Measurements from ENCODE around the gene SRSF9. TPM values are rescaled to one million over a fixed set of nuclear protein-coding genes. Genes with fewer than 3 reads are reported as not detected.

SRSF9 gene
- total RNA-seq, 1 experiment from 2014 or later, result 284 TPM

- no peak overlapping the region for H3K27ac Mint-ChIP-seq (ENCODE audit: unreplicated experiment)
- H3K4me1 Mint-ChIP-seq (ENCODE audit: low read depth, unreplicated experiment), result no peaks in the 10 kb centered on the region
- H3K27me3 Mint-ChIP-seq (ENCODE audit: unreplicated experiment), result no peaks in the 10 kb centered on the region
- H3K4me3 Mint-ChIP-seq (ENCODE audit: low read depth, unreplicated experiment), result no peak overlapping the region
- H3K36me3 Mint-ChIP-seq (ENCODE audit: insufficient read depth, unreplicated experiment), result no peaks in the 10 kb centered on the region
- intact Hi-C loops (cut with micrococcal nuclease; ENCODE audit: unreplicated experiment), result no loop called here
- no peaks in the 10 kb centered on the region for H3K9me3 Mint-ChIP-seq (ENCODE audit: low read depth, unreplicated experiment)
- CTCF ChIA-PET, result interaction anchor here (0.6 kb wide), 3 partner anchors 15 to 20 kb away, joined by 3 to 8 read pairs (median 6); no protein-coding TSS in a partner anchor
- no TSS peak for BruUV-seq (replicated peaks)
- DNase-seq, result no peak
- TF ChIP-seq CTCF (IDR thresholded peaks at IDR 0.05; ENCODE audit: unreplicated experiment), result no peak
Observed at GRCh38 chr12:120413901-120414695, 55.5 kb downstream of the SRSF9 start.

- TF ChIP-seq CTCF (IDR thresholded peaks at IDR 0.05; ENCODE audit: unreplicated experiment), result no peak
- Mint-ChIP-seq H3K27me3 (ENCODE audit: unreplicated experiment) (no peaks in the 10 kb centered on the region), H3K36me3 (ENCODE audit: insufficient read depth, unreplicated experiment) (no peaks in the 10 kb centered on the region), H3K9me3 (ENCODE audit: low read depth, unreplicated experiment) (no peaks in the 10 kb centered on the region), H3K27ac (ENCODE audit: unreplicated experiment) (no peak overlapping the region), H3K4me1 (ENCODE audit: low read depth, unreplicated experiment) (no peaks in the 10 kb centered on the region), H3K4me3 (ENCODE audit: low read depth, unreplicated experiment) (no peak overlapping the region)
- no TSS peak for BruUV-seq (replicated peaks)
- CTCF ChIA-PET, result no interaction called here
- no peak for DNase-seq
- intact Hi-C loops (cut with micrococcal nuclease; ENCODE audit: unreplicated experiment), result no loop called here
Observed at GRCh38 chr12:120412421-120412820, 57.1 kb downstream of the SRSF9 start.

Other genes starting within 250 kb of the SRSF9 start
- 156 and 172 TPM in 2 replicates for gene PXN, start 204.0 kb downstream of the SRSF9 start, total RNA-seq (2022)
- 5,016 and 6,756 TPM in 2 replicates for gene RNU4-2, start 177.8 kb downstream of the SRSF9 start, total RNA-seq (2022)
- gene RNU4-1, start 176.5 kb downstream of the SRSF9 start, total RNA-seq (2022), result 2,759 and 3,670 TPM in 2 replicates
- gene SIRT4, start 167.4 kb downstream of the SRSF9 start, total RNA-seq (2022), result 1.1 and 1.6 TPM in 2 replicates
- gene PLA2G1B, start 142.0 kb downstream of the SRSF9 start, total RNA-seq (2022), result not detected in 2 replicates
- 0.56 and 1.4 TPM in 2 replicates for gene MSI1, start 100.6 kb downstream of the SRSF9 start, total RNA-seq (2022)
- 482 and 487 TPM in 2 replicates for gene COX6A1, start 31.6 kb downstream of the SRSF9 start, total RNA-seq (2022)
- 29.4 and 34.4 TPM in 2 replicates for gene TRIAP1, start 23.4 kb downstream of the SRSF9 start, total RNA-seq (2022)
- 29.7 and 43.7 TPM in 2 replicates for gene GATC, start 23.3 kb downstream of the SRSF9 start, total RNA-seq (2022)
- 419 and 423 TPM in 2 replicates for gene DYNLL1, start 26.4 kb upstream of the SRSF9 start, total RNA-seq (2022)
- 33.8 and 36.8 TPM in 2 replicates for gene COQ5, start 59.4 kb upstream of the SRSF9 start, total RNA-seq (2022)
- 172 and 206 TPM in 2 replicates for gene RNF10, start 64.6 kb upstream of the SRSF9 start, total RNA-seq (2022)
- gene POP5, start 111.7 kb upstream of the SRSF9 start, total RNA-seq (2022), result 81.0 and 84.4 TPM in 2 replicates
- gene CABP1, start 170.9 kb upstream of the SRSF9 start, total RNA-seq (2022), result 0.14 and 0.98 TPM in 2 replicates
- 268 and 290 TPM in 2 replicates for gene MLEC, start 217.4 kb upstream of the SRSF9 start, total RNA-seq (2022)
- 31.6 and 33.5 TPM in 2 replicates for gene UNC119B, start 240.7 kb upstream of the SRSF9 start, total RNA-seq (2022)

Data from Calu3 (cell line).